Erythroblast (primary cell): ENCODE results near the gene KIRREL1.

ENCODE experiments used
- GATA1 ChIP-seq: IDR thresholded peaks from 2 replicates; pipeline ENCODE4 v1.6.1; 2011; ENCODE audit warnings: low read depth, mild to moderate bottlenecking, control low read depth, low read length, moderate library complexity
- POLR2A ChIP-seq: IDR thresholded peaks from 2 replicates; pipeline ENCODE4 v1.6.1; 2011; ENCODE audit warnings: mild to moderate bottlenecking, low read length

- no peak for TF ChIP-seq POLR2A
- no peak for TF ChIP-seq GATA1
These were observed 126.7 kb downstream of the KIRREL1 start for GRCh38 chr1:158119976-158120653.
